ENCODE measurements around the gene MST1. TPM values are rescaled to one million over a fixed set of nuclear protein-coding genes. Genes with fewer than 3 reads are reported as not detected.

The MST1 gene
- total RNA-seq: 10 to 100 TPM in 5 of 6 donors, 1 to 10 TPM in 1; 8.9 to 58.7 (median 18.1) TPM

DNA sequence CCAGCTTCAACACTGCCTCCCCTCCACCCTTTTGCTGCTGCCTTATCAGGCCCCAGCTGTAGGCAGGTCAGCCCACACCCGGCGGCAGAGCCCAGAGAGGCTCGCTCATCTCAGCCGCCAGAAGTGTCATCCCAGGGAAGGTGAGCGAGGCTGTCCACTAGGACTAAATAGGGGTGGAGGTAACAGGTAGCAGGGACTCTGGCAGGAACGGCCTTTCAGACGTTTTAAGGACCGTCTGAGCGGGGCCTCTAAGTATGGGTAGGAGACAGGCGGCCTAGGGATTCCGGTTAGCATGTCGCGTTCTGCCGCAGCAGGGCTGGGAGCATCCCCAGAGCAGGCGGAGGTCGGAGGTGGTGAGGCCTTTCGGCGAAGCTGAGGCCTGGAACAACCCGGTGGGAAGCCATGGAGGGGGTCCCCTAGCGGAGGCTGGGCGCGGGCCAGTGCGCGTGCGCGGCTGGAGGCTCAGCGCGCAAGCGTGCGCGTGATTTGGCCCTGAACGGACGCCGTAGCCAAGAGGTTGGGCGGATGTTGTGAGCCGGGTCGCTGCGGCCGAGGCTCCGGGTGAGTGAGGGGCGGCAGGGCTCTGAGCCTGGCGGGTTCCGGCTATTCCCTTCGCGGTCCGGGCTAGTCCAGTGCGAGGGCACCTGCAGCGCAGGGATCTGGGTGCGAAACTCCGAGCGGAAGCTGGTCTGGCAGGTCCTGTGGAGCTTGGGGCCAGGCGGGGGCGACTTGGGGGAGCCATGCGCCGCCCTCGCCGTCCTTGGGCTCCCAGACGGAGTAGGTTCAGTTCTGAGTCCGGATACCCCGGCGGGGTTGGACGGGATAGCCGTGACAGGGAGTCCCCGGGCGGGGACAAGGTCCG, at the start of gene MST1, which contains the start of gene RNF123:
MST1 (minus strand) TSS at position 429 of the 862 bp plus-strand sequence. CDS start 783 bp downstream, outside the sequence.
RNF123 (plus strand) TSS at position 512 of the 862 bp plus-strand sequence. CDS start 1,609 bp downstream, outside the sequence.
- peak within 1 kb of the TSS; percentile 72 to 100 (median 95) for H3K4me3 ChIP-seq
- ATAC-seq (ENCODE audit: low FRiP score in 2 of 2) (peak; percentile 83 to 93), DNase-seq (peak; percentile 84 to 99)
- no peaks in the 10 kb centered on the region for H3K9me3 ChIP-seq
- peaks cover 24 to 50% (median 30%) of the 10 kb centered on the region in 4 donors for H3K4me1 ChIP-seq
- peak within 1 kb of the TSS; percentile 56 to 90 (median 82) for H3K27ac ChIP-seq
- TF ChIP-seq POLR2AphosphoS5 (IDR thresholded peaks at IDR 0.05) (peak; percentile 60 to 89), EP300 (IDR thresholded peaks at IDR 0.05) (no peak), POLR2A (IDR thresholded peaks at IDR 0.05) (peak in 2 of 4 donors; percentile 48 to 71)
- TF ChIP-seq, protein P1, sequence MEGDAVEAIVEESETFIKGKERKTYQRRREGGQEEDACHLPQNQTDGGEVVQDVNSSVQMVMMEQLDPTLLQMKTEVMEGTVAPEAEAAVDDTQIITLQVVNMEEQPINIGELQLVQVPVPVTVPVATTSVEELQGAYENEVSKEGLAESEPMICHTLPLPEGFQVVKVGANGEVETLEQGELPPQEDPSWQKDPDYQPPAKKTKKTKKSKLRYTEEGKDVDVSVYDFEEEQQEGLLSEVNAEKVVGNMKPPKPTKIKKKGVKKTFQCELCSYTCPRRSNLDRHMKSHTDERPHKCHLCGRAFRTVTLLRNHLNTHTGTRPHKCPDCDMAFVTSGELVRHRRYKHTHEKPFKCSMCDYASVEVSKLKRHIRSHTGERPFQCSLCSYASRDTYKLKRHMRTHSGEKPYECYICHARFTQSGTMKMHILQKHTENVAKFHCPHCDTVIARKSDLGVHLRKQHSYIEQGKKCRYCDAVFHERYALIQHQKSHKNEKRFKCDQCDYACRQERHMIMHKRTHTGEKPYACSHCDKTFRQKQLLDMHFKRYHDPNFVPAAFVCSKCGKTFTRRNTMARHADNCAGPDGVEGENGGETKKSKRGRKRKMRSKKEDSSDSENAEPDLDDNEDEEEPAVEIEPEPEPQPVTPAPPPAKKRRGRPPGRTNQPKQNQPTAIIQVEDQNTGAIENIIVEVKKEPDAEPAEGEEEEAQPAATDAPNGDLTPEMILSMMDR (IDR thresholded peaks at IDR 0.05): peak in 4 of 6 experiments; percentile 31 to 54 (median 50)
- no peaks in the 10 kb centered on the region for H3K27me3 ChIP-seq
- 0 to 4% methylated on average over 3 to 41 of the region's 66 CpGs for WGBS, 2 donors
- H3K36me3 ChIP-seq: peaks cover 0 to 6% (median 2%) of the 10 kb centered on the region in 4 donors

DNA sequence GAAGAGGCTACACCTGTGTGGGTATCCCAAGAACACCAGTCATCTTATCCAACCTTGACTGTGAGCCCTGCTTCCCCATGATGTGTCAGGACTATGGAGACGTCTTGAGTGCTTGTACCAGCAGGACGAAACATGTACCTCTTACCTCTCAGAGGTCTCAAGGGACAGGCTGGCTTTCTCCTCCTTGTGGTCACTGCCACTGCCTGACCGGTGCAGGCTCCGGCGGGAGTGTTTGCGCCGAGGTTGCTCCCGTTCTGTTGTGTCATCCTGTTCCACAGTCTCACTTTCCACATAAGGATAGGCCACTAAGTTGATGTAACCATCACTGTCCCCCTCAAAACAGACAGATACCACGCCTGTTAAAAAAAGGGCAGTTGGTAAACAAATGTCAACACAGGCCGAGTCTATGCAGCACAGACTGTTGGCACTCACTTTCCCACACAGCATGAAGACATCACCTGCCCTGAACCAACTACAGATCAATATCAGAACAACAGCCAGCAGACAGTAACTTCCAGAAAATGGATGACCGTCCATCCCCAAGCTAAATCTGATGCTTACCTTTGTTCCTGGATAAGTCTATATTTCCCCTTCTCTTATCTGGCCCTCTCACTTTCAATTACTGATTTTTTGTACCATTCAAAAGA, 48.9 kb upstream of the MST1 start:
- TF ChIP-seq POLR2AphosphoS5 (IDR thresholded peaks at IDR 0.05) (no peak), EP300 (IDR thresholded peaks at IDR 0.05) (no peak), POLR2A (IDR thresholded peaks at IDR 0.05) (no peak)
- TF ChIP-seq, protein P1 (IDR thresholded peaks at IDR 0.05): no peak
- no peak overlapping the region for H3K27ac ChIP-seq
- no peaks in the 10 kb centered on the region for H3K9me3 ChIP-seq
- H3K4me1 ChIP-seq: peaks cover 0 to 7% (median 2%) of the 10 kb centered on the region in 4 donors
- 95% methylated on average over 11 of the region's 11 CpGs for WGBS, 2 donors
- DNase-seq (no peak), ATAC-seq (ENCODE audit: low FRiP score in 2 of 2) (no peak)
- H3K27me3 ChIP-seq: no peaks in the 10 kb centered on the region
- peaks cover 17 to 72% (median 37%) of the 10 kb centered on the region in 4 donors for H3K36me3 ChIP-seq
- no peak overlapping the region for H3K4me3 ChIP-seq

DNA sequence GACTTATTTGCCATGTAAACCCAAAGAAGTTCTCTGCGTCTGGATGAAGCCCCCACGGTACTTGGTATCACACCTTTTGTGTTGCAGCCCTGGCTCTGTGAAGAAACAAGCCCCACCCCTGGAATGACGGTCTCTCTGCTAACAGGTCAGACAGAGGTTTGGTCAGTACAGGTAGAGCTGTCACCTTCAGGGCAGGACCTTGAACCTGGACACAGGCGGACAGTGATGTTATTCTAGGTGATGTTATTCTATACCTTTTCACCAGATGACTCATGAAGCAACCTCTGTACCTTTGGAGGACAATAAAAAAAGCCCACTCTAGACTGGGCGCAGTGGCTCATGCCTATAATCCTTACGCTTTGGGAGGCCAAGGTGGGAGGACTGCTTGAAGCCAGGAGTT, 45.5 kb upstream of the MST1 start:
- TF ChIP-seq EP300 (IDR thresholded peaks at IDR 0.05): no peak
- TF ChIP-seq POLR2A (IDR thresholded peaks at IDR 0.05): no peak
- TF ChIP-seq POLR2AphosphoS5 (IDR thresholded peaks at IDR 0.05): no peak
- TF ChIP-seq, protein P1 (IDR thresholded peaks at IDR 0.05): no peak
- Histone ChIP-seq H3K36me3 (peaks cover 23 to 85% (median 62%) of the 10 kb centered on the region in 4 donors), H3K27me3 (no peaks in the 10 kb centered on the region), H3K4me3 (no peak overlapping the region), H3K9me3 (no peaks in the 10 kb centered on the region), H3K4me1 (peaks cover 0 to 7% (median 2%) of the 10 kb centered on the region in 4 donors), H3K27ac (no peak overlapping the region)
- WGBS, 2 donors: 97 to 99% methylated on average over 5 to 6 of the region's 6 CpGs
- ATAC-seq (ENCODE audit: low FRiP score in 2 of 2) (peak in 1 of 2 donors; percentile 24), DNase-seq (no peak)

DNA sequence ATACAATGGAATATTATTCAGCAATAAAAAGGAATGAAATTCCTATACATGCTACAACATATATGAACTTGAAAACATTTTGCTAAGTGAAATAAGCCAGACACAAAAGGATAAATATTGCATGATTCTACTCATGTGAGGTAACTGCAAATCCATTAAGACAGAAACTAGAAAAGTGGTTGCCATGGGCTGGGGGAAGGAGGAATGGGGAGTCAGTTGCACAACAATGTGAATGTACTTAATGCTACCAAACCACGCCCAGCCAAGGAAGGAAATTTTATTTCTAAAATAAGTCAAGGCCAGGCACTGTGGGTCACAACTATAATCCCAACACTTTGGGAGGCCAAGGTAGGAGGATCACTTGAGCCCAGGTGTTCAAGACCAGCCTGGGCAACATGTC, 44.3 kb upstream of the MST1 start:
- no peak overlapping the region for H3K27ac ChIP-seq
- TF ChIP-seq POLR2AphosphoS5 (IDR thresholded peaks at IDR 0.05) (no peak), POLR2A (IDR thresholded peaks at IDR 0.05) (no peak), EP300 (IDR thresholded peaks at IDR 0.05) (no peak)
- TF ChIP-seq, protein P1 (IDR thresholded peaks at IDR 0.05): no peak
- ATAC-seq (ENCODE audit: low FRiP score in 2 of 2): no peak
- H3K9me3 ChIP-seq: no peaks in the 10 kb centered on the region
- WGBS, 2 donors: 68 to 92% methylated on average over 1 of the region's 1 CpG
- H3K4me3 ChIP-seq: no peak overlapping the region
- DNase-seq: no peak
- H3K36me3 ChIP-seq: peaks cover 23 to 91% (median 64%) of the 10 kb centered on the region in 4 donors
- H3K4me1 ChIP-seq: peaks cover 0 to 7% (median 2%) of the 10 kb centered on the region in 4 donors
- H3K27me3 ChIP-seq: no peaks in the 10 kb centered on the region
